Prostate gland (tissue), 2 donors: ENCODE data around the gene MIER2. TPM values are rescaled to one million over a fixed set of nuclear protein-coding genes. Genes with fewer than 3 reads are reported as not detected.

ENCODE experiments used
- DNase-seq: peaks from one replicate; pipeline ENCODE4 v3.0.0-alpha.2; 2019; ENCODE audit warnings: low spot score
- H3K27ac ChIP-seq, 2 donors: fragments of 200-600 bp; sonication (generic); 2 replicates each; pipeline ENCODE4 v1.5.1; 2017 to 2019
- H3K27me3 ChIP-seq: fragments of 200-600 bp; sonication (generic); replicated peaks from 2 replicates; pipeline ENCODE4 v1.5.1; 2019; ENCODE audit not compliant: insufficient read depth
- H3K36me3 ChIP-seq, 2 donors: fragments of 200-600 bp; sonication (generic); 1 replicate in 1 of 2; 2 replicates in 1 of 2; pipeline versions ENCODE4 v1.5.1 to v1.8.1; 2017 to 2019
- H3K4me1 ChIP-seq: fragments of 200-600 bp; sonication (generic); replicated peaks from 2 replicates; pipeline ENCODE4 v1.5.1; 2019
- H3K4me3 ChIP-seq, 2 donors: fragments of 200-600 bp; sonication (generic); 2 replicates each; pipeline ENCODE4 v1.5.1; 2017 to 2019
- H3K9me3 ChIP-seq: fragments of 200-600 bp; sonication (generic); 2 replicates; pipeline ENCODE4 v1.5.1; 2017
- POLR2A ChIP-seq: fragments of 450-650 bp; IDR thresholded peaks from one replicate; pipeline ENCODE4 v1.6.1; 2016; ENCODE audit warnings: antibody characterized with exemption, mild to moderate bottlenecking
- POLR2AphosphoS5 ChIP-seq: sonication (generic); formaldehyde crosslinking; IDR thresholded peaks from one replicate; pipeline ENCODE4 v1.6.1; 2017; ENCODE audit warnings: antibody characterized with exemption
- WGBS: methylation state at CpG from one replicate; pipeline ENCODE4 v1.1.5; 2018; 5-methylcytosine and 5-hydroxymethylcytosine counted together
- intact Hi-C: fragments of 100-400 bp; cut with DNase I; formaldehyde crosslinking; loops from one replicate; pipeline ENCODE4 v1.14.2; 2022
- total RNA-seq, 2 donors: library from RNA; depleted of rRNA; stranded (reverse); fragments of >200 nt; gene quantifications; one replicate each; pipeline ENCODE4 v1.1.0, GENCODE V29; 2016
- TF ChIP-seq, protein P1 (sequence below), 4 experiments: fragments of 200-600 bp in 2 of 4; fragments of 450-650 bp in 2 of 4; sonication (generic) in 2 of 4; IDR thresholded peaks; 1 replicate in 3 of 4; 2 replicates in 1 of 4; pipeline ENCODE4 v1.5.1; 2016 to 2019; ENCODE audit warnings: antibody characterized with exemption in 4 of 4, mild to moderate bottlenecking in 2 of 4, moderate library complexity in 2 of 4

Gene MIER2
- total RNA-seq, 2 donors from 2014 or later: 16.9 to 37.1 TPM

GRCh38 chr19:307111-307531, 37.5 kb downstream of the MIER2 start:
- intact Hi-C loops: no loop called here
- no peak for TF ChIP-seq POLR2A
- TF ChIP-seq, protein P1, sequence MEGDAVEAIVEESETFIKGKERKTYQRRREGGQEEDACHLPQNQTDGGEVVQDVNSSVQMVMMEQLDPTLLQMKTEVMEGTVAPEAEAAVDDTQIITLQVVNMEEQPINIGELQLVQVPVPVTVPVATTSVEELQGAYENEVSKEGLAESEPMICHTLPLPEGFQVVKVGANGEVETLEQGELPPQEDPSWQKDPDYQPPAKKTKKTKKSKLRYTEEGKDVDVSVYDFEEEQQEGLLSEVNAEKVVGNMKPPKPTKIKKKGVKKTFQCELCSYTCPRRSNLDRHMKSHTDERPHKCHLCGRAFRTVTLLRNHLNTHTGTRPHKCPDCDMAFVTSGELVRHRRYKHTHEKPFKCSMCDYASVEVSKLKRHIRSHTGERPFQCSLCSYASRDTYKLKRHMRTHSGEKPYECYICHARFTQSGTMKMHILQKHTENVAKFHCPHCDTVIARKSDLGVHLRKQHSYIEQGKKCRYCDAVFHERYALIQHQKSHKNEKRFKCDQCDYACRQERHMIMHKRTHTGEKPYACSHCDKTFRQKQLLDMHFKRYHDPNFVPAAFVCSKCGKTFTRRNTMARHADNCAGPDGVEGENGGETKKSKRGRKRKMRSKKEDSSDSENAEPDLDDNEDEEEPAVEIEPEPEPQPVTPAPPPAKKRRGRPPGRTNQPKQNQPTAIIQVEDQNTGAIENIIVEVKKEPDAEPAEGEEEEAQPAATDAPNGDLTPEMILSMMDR (IDR thresholded peaks at IDR 0.05): no peak
- TF ChIP-seq POLR2AphosphoS5: no peak
- no peak for DNase-seq
- no peaks in the 10 kb centered on the region for H3K9me3 ChIP-seq
- WGBS: 94% methylated on average over 26 of the region's 26 CpGs
- H3K27me3 ChIP-seq: no peaks in the 10 kb centered on the region
- H3K36me3 ChIP-seq: peaks cover 12 to 41% of the 10 kb centered on the region in 2 donors
- H3K4me3 ChIP-seq: no peak overlapping the region
- H3K27ac ChIP-seq: no peak overlapping the region
- no peaks in the 10 kb centered on the region for H3K4me1 ChIP-seq

DNA sequence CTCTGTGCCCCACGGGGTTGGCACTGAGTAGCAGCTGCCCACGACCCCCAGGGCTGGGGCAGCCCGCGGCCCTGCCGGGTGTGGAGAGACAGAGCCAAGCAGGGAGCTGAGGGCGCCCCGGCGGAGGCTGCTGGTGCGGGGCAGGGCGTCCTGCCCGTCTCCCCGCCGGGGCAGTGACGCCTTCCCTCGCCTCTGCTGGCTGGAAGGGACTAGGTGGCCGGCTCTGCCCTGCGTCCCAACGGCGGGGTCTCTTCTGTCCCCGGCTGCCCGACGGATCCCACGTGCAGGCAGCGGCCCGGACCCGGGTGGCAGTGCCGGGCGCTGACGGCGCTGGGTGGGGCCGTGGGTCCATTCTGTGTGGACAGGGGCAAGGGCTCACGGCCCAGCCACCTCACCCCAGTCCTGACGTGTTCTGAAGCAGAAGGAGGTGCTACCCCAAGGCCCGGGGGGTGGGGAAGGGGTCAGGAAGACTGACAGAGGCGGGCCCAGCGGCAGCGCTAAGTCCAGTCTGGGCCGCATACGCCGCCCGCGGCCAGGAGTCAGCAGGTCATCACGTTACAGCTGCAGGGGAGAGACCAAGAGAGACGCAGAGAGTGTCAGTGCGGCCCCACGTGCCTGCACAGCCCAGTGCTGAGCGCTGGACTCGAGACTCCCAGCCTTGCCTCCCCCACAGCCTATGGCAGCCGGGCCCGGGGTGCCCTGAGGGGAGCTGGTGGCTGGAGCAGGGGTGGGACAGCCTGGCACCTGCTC, 38.3 kb downstream of the MIER2 start:
- intact Hi-C loops: no loop called here
- Histone ChIP-seq H3K4me1 (no peaks in the 10 kb centered on the region), H3K9me3 (no peaks in the 10 kb centered on the region), H3K27me3 (no peaks in the 10 kb centered on the region), H3K4me3 (no peak overlapping the region), H3K36me3 (peaks cover 12 to 33% of the 10 kb centered on the region in 2 donors), H3K27ac (no peak overlapping the region)
- TF ChIP-seq POLR2A (no peak), POLR2AphosphoS5 (no peak)
- TF ChIP-seq, protein P1 (IDR thresholded peaks at IDR 0.05): no peak
- DNase-seq: no peak
- WGBS: 92% methylated on average over 49 of the region's 50 CpGs

DNA sequence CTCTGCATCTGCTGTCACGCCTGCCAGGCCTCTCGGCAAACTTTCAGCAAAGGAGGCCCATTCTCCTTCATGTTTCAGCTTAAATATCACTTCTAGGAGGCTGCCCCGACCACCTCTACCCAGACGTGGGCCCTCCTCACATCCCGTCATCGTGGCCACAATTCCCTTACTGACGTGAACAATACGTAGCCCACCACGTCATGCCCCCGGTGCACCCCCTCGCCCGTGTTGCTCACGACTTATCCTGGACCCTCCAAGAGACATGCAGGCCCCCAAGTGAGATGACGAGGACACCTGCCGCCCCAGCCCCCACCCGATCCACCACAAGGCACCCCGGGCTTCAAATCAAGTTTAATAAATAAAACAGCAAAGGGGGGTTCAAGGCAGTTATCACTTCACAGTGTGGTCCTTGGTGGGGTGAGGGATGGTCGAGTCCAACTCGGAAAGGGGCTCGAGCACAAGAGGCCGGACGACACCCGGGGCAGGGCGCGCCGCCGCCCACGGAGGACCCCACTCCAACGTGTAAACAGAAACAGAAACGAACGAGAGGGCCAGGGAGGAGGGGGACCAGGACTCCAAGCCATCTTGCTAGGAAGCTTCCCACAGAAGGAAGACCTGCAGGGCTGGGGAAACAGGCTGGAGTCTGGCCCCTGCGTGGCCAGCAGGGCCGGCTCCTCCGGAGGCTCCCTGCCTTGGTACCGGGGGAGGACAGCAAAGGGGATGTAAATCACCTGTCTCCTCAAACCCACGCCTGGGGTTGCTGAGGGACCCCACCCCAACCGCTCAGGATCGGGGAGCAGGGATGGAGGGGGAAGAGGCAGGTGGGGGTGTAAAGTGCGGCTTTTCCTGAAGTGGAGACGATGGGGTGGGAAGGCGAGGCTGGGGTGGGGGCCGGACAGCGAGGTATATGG, 39.1 kb downstream of the MIER2 start:
- DNase-seq: no peak
- TF ChIP-seq POLR2A: no peak
- TF ChIP-seq, protein P1 (IDR thresholded peaks at IDR 0.05): no peak
- no peak for TF ChIP-seq POLR2AphosphoS5
- Histone ChIP-seq H3K27ac (no peak overlapping the region), H3K36me3 (peaks cover 12 to 30% of the 10 kb centered on the region in 2 donors), H3K4me3 (no peak overlapping the region), H3K4me1 (no peaks in the 10 kb centered on the region), H3K27me3 (no peaks in the 10 kb centered on the region), H3K9me3 (no peaks in the 10 kb centered on the region)
- intact Hi-C loops: no loop called here
- 90% methylated on average over 43 of the region's 43 CpGs for WGBS

DNA sequence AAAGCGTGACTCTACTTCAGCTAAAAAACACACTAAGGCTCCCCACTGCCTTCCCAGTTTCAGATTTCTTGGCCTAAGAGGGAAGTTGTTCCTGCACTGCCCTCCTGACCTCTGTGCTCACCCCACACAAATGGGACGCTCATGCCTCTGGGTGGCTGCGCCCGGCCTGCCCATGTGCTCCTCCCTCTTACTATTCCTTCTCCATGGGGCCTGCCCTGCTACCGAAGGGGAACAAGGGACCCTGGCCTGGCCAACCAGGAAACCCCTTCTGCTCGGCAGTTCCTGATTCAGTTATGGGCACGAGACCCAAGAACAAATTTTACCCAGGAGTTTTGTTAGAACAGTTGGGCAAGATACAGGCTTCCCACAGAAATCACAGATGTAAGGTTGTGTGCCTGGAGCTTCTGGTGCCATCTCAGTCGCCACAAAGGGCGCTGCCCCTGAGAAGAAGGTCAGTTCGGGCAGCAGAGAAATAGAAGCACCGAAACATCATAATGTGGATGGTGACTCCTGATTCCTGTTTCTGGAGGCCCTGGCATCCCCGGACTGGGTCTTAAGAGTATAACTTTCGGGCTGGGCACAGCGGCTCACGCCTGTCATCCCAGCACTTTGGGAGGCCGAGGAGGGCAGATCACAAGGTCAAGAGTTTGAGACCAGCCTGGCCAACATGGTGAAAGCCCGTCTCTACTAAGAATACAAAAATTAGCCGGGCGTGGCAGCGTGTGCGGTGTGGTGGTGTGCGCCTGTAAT, 47.9 kb downstream of the MIER2 start:
- intact Hi-C loops: no loop called here
- TF ChIP-seq, protein P1 (IDR thresholded peaks at IDR 0.05): no peak
- no peak for TF ChIP-seq POLR2A
- TF ChIP-seq POLR2AphosphoS5: no peak
- WGBS: 88% methylated on average over 22 of the region's 22 CpGs
- H3K27ac ChIP-seq: peak overlapping the region in 1 of 2 donors; percentile 3
- H3K4me1 ChIP-seq: peaks cover 9% of the 10 kb centered on the region
- no peak overlapping the region for H3K4me3 ChIP-seq
- no peaks in the 10 kb centered on the region for H3K9me3 ChIP-seq
- DNase-seq: no peak
- H3K36me3 ChIP-seq: no peaks in the 10 kb centered on the region
- H3K27me3 ChIP-seq: no peaks in the 10 kb centered on the region
